RWPE2 (cell line): ENCODE measurements around the gene CCDC8.

ENCODE experiments used
- ATAC-seq: fragments of 200-7000 bp; cut with Tn5 transposase; 3 replicates; pipeline ENCODE4 v1.9.1; 2021; ENCODE audit warnings: low read depth
- DNase-seq: peaks from one replicate; pipeline ENCODE4 v3.0.0-alpha.2; 2020; ENCODE audit warnings: low spot score
- H3K27ac ChIP-seq: fragments of 450-650 bp; 2 replicates; pipeline ENCODE4 v1.5.1; 2017; ENCODE audit warnings: mild to moderate bottlenecking; ENCODE audit not compliant: poor library complexity, severe bottlenecking
- H3K27me3 ChIP-seq: fragments of 250-450 bp; sonication (Bioruptor Pico); 2 replicates; pipeline ENCODE4 v1.5.1; 2021; ENCODE audit warnings: mild to moderate bottlenecking, moderate library complexity; ENCODE audit not compliant: insufficient read depth, poor library complexity, severe bottlenecking
- H3K36me3 ChIP-seq: fragments of 250-450 bp; sonication (Bioruptor Pico); 2 replicates; pipeline ENCODE4 v1.5.1; 2020; ENCODE audit warnings: low read depth, mild to moderate bottlenecking, moderate library complexity
- H3K4me1 ChIP-seq: fragments of 250-450 bp; sonication (Bioruptor Pico); 2 replicates; pipeline ENCODE4 v1.5.1; 2021; ENCODE audit warnings: mild to moderate bottlenecking, moderate library complexity; ENCODE audit not compliant: insufficient read depth, poor library complexity, severe bottlenecking
- H3K4me3 ChIP-seq: fragments of 250-450 bp; sonication (Bioruptor Pico); 2 replicates; pipeline ENCODE4 v1.5.1; 2021; ENCODE audit warnings: mild to moderate bottlenecking, moderate library complexity; ENCODE audit not compliant: severe bottlenecking
- H3K9me3 ChIP-seq: fragments of 250-450 bp; sonication (Bioruptor Pico); 2 replicates; pipeline ENCODE4 v1.5.1; 2021; ENCODE audit warnings: mild to moderate bottlenecking, moderate library complexity; ENCODE audit not compliant: severe bottlenecking
- TF ChIP-seq, protein P1 (sequence below): fragments of 450-650 bp; IDR thresholded peaks from one replicate; pipeline ENCODE4 v1.5.1; 2017; ENCODE audit warnings: mild to moderate bottlenecking, moderate library complexity; ENCODE audit not compliant: poor library complexity, severe bottlenecking

CCDC8 gene, protein sequence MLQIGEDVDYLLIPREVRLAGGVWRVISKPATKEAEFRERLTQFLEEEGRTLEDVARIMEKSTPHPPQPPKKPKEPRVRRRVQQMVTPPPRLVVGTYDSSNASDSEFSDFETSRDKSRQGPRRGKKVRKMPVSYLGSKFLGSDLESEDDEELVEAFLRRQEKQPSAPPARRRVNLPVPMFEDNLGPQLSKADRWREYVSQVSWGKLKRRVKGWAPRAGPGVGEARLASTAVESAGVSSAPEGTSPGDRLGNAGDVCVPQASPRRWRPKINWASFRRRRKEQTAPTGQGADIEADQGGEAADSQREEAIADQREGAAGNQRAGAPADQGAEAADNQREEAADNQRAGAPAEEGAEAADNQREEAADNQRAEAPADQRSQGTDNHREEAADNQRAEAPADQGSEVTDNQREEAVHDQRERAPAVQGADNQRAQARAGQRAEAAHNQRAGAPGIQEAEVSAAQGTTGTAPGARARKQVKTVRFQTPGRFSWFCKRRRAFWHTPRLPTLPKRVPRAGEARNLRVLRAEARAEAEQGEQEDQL

GRCh38 chr19:46413262-46414031 is at the start of gene CCDC8:
TSS of gene CCDC8 (minus strand) at chr19:46413564. CDS start at chr19:46412810, 754 bp downstream.
- H3K4me3 ChIP-seq = peak within 1 kb of the TSS; percentile 35
- TF ChIP-seq, protein P1, sequence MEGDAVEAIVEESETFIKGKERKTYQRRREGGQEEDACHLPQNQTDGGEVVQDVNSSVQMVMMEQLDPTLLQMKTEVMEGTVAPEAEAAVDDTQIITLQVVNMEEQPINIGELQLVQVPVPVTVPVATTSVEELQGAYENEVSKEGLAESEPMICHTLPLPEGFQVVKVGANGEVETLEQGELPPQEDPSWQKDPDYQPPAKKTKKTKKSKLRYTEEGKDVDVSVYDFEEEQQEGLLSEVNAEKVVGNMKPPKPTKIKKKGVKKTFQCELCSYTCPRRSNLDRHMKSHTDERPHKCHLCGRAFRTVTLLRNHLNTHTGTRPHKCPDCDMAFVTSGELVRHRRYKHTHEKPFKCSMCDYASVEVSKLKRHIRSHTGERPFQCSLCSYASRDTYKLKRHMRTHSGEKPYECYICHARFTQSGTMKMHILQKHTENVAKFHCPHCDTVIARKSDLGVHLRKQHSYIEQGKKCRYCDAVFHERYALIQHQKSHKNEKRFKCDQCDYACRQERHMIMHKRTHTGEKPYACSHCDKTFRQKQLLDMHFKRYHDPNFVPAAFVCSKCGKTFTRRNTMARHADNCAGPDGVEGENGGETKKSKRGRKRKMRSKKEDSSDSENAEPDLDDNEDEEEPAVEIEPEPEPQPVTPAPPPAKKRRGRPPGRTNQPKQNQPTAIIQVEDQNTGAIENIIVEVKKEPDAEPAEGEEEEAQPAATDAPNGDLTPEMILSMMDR = no peak
- H3K4me1 ChIP-seq = peaks cover 7% of the 10 kb centered on the region
- no peaks in the 10 kb centered on the region for H3K27me3 ChIP-seq
- peak; percentile 89 for DNase-seq
- peak within 1 kb of the TSS; percentile 59 for H3K27ac ChIP-seq
- no peaks in the 10 kb centered on the region for H3K9me3 ChIP-seq
- peak; percentile 89 for ATAC-seq
- H3K36me3 ChIP-seq = peaks cover 9% of the 10 kb centered on the region; the same call in 1 of the 2 replicates

DNA sequence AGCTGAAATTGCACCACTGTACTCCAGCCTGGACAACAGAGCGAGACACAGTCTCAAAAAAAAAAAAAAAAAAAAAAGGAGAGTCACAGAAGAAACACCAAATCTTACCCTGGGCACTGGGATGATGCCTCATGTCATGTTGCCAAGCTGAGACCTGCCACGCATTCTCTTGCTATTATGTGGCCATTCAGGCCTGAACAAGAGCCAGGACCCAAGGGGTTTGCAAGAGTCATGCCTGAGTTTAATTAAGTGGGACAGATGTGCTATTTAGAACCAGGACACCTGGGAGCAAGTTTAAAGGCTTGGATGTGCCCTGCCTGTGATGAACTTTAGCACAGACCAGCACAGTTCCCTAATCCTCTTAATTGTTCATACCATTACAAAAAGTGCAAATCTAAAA is 48.2 kb upstream of the CCDC8 start:
- TF ChIP-seq, protein P1 = no peak
- peak overlapping the region; percentile 72 for H3K27ac ChIP-seq
- no peak overlapping the region for H3K4me3 ChIP-seq
- no peaks in the 10 kb centered on the region for H3K27me3 ChIP-seq
- no peaks in the 10 kb centered on the region for H3K9me3 ChIP-seq
- peak; percentile 79 for DNase-seq
- ATAC-seq = peak; percentile 87
- H3K4me1 ChIP-seq = peaks cover 27% of the 10 kb centered on the region
- no peaks in the 10 kb centered on the region for H3K36me3 ChIP-seq

- Histone ChIP-seq H3K27ac (peak overlapping the region; percentile 72), H3K27me3 (no peaks in the 10 kb centered on the region), H3K4me1 (peaks cover 25% of the 10 kb centered on the region), H3K36me3 (no peaks in the 10 kb centered on the region), H3K9me3 (no peaks in the 10 kb centered on the region), H3K4me3 (no peak overlapping the region)
- peak; percentile 58; the same call in 2 of the 3 replicates for ATAC-seq
- TF ChIP-seq, protein P1 = no peak
- DNase-seq = no peak
Measured at GRCh38 chr19:46460981-46461380, 47.6 kb upstream of the CCDC8 start.

- H3K9me3 ChIP-seq = no peaks in the 10 kb centered on the region
- TF ChIP-seq, protein P1 = no peak
Measured at GRCh38 chr19:46460055-46460454, 46.7 kb upstream of the CCDC8 start.

More at GRCh38 chr19:46460055-46460454, 46.7 kb upstream of the CCDC8 start:
- Histone ChIP-seq H3K27ac (peak overlapping the region; percentile 72), H3K27me3 (no peaks in the 10 kb centered on the region), H3K4me3 (no peak overlapping the region), H3K4me1 (peaks cover 24% of the 10 kb centered on the region), H3K36me3 (no peaks in the 10 kb centered on the region)
- no peak for ATAC-seq
- DNase-seq = no peak
